Measurements from ENCODE around the gene CDC25C. TPM values are rescaled to one million over a fixed set of nuclear protein-coding genes. Genes with fewer than 3 reads are reported as not detected.

Gene CDC25C
- total RNA-seq, 2 experiments from 2014 or later: 12.2 to 14.6 TPM

GRCh38 chr5:138238034-138238433 is 93.6 kb downstream of the CDC25C start:
- CTCF ChIA-PET: no interaction called here
- intact Hi-C loops (cut with micrococcal nuclease): no loop called here
- ATAC-seq (no peak), DNase-seq (no peak)
- Mint-ChIP-seq H3K4me3 (no peak overlapping the region), H3K27me3 (peaks cover 35% of the 10 kb centered on the region), H3K36me3 (ENCODE audit: low read depth) (no peaks in the 10 kb centered on the region), H3K4me1 (ENCODE audit: low read depth) (peaks cover 16% of the 10 kb centered on the region), H3K9me3 (no peaks in the 10 kb centered on the region), H3K27ac (no peak overlapping the region)
- POLR2A ChIA-PET: no interaction called here
- TF ChIP-seq CTCF (IDR thresholded peaks at IDR 0.05): no peak

Other genes starting within 250 kb of the CDC25C start
- gene WNT8A, start 247.8 kb downstream of the CDC25C start, total RNA-seq: not detected
- gene NME5, start 192.4 kb downstream of the CDC25C start, total RNA-seq: not detected
- 10 to 100 TPM; 42.0 to 46.3 TPM for gene BRD8, start 153.2 kb downstream of the CDC25C start, total RNA-seq
- gene KIF20A, start 152.7 kb downstream of the CDC25C start, total RNA-seq: 10 to 100 TPM; 50.7 to 51.4 TPM
- 10 to 100 TPM; 40.4 to 43.8 TPM for gene CDC23, start 118.5 kb downstream of the CDC25C start, total RNA-seq
- gene GFRA3, start 57.2 kb downstream of the CDC25C start, total RNA-seq: not detected
- 10 to 100 TPM; 25.8 to 29.1 TPM for gene FAM53C, start 6.5 kb upstream of the CDC25C start, total RNA-seq
- gene KDM3B, start 20.9 kb upstream of the CDC25C start, total RNA-seq: 10 to 100 TPM; 41.6 to 41.9 TPM
- gene REEP2, start 107.3 kb upstream of the CDC25C start, total RNA-seq: 1 to 10 TPM; 2.9 to 3.1 TPM
- gene EGR1, start 133.7 kb upstream of the CDC25C start, total RNA-seq: 10 to 100 TPM; 46.0 to 46.4 TPM
- gene ETF1, start 211.4 kb upstream of the CDC25C start, total RNA-seq: 100 to 1,000 TPM; 154 to 161 TPM
- gene HSPA9, start 243.6 kb upstream of the CDC25C start, total RNA-seq: 100 to 1,000 TPM; 426 to 442 TPM